ENCODE data around the gene RIN3. TPM values are rescaled to one million over a fixed set of nuclear protein-coding genes. Genes with fewer than 3 reads are reported as not detected.

The RIN3 gene
- total RNA-seq, 1 experiment from 2014 or later = 1.7 TPM

DNA sequence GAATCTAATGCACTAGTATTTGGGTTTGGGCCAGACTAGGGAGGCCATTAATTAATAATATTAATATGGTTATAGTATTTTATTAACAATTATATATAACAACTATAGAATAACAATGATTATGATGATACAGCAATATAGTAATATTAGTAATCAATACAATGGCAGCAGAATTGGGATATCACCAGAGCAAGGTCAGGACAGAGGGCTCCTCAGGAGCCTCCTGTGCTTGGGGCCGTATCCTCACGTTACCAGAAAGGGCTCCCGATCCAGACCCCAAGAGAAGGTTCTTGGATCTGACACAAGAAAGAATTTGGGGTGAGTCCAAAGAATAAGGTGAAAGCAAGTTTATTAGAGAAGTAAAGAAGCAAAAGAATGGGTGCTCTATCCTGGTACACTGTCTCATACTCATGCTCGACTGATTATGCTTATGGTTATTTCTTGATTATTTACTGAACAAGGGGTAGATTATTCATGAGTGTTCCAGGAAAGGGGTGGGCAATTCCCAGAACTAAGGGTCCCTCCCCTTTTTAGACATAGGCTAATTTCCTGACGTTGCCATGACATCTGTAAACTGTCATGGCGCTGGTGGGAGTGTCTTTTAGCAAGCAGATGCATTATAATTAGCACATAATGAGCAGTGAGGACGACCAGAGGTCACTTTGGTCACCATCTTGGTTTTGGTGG lies 61.6 kb downstream of the RIN3 start:
- DNase-seq (ENCODE audit: low spot score) = no peak

DNA sequence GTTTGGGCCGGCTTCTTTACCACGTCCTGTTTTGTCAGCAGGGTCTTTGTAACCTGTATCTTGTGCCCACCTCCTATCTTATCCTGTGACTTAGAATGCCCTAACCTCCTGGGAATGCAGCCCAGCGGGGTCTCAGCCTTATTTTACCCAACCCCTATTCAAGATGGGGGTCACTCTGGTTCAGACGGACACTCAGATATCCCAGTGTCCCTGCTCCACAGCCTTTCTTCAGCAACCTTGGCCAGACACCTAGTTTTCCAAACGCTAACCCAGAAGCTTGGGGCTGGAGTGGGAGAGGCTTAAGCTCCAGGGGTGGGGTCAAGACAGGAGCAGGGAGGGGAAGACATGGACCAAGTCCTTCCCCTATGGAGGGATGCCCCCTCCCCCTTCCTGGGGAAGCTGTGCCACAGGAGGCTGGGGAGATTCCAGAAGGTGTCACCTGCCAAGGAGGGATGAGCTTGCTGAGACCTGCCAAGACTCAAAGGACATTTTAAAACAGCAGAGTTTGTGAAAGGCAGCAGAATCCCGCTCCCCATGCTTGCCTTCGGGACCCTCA lies 62.2 kb downstream of the RIN3 start:
- DNase-seq (ENCODE audit: low spot score) = no peak

DNA sequence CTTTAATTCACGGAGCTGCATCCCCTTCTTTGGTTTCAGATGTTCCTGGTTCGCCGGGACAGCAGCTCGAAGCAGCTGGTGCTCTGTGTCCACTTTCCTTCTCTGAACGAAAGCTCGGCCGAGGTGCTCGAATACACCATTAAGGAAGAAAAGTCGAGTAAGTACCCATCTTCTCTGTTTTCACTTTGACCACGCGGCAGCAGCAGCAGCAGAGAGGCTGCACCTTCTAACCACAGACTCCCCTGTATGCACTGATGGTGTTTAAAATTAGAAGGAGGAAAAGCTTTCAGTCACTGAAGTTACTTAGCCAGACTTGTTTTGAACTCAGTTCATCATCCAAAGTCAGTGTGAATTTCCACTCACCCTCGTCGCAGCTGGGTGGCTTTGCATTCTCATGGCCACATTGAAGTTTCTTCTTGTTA lies 63.8 kb downstream of the RIN3 start:
- no peak for DNase-seq (ENCODE audit: low spot score)

DNA sequence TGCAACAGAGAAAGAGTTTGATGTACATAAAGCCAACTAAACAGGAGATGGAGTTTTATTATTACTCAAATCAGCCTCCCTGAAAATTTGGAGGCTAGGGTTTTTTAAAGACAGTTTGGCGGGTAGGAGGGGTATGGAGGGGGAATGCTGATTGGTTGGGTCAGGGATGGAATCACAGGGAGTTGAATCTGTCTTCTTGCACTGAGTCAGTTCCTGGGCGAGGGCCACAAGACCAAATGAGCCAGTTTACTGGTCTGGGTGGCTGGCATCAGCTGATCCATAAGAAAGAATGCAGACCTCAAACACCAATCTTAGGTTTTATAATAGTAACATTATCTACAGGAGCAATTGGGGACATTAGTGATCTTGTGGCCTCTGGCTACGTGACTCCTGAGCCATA lies 64.9 kb downstream of the RIN3 start:
- DNase-seq (ENCODE audit: low spot score) = no peak

DNA sequence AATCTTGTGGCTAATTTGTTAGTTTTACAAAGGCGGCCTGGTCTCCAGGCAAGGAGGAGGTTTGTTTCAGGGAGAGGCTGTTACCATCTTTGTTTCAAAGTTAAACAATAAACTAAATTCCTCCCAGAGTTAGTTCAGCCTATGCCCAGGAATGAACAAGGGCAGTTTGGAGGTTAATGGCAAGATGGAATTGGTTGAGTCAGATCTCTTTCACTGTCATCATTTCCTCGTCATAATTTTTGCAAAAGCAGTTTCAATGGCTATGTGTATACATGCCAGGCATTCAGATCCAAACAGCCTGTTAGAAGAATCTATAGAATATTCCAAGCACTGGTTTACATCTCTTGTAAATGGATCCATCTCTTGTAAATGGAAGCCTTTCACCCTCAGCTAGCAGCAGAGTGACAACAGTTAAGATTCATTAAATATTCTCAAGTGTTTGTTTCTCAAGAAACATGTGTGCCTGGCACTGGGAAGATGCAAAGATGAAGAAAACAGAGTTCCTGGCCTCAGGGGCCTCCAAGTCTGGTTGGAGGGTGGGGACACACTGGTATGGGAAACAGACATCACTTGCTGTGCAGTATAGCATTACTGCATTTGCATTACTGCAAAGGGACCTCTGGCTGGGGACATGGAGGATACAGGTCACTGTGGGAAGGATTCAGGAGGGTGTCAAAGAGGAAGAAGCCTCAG lies 65.8 kb downstream of the RIN3 start:
- DNase-seq (ENCODE audit: low spot score) = no peak

DNA sequence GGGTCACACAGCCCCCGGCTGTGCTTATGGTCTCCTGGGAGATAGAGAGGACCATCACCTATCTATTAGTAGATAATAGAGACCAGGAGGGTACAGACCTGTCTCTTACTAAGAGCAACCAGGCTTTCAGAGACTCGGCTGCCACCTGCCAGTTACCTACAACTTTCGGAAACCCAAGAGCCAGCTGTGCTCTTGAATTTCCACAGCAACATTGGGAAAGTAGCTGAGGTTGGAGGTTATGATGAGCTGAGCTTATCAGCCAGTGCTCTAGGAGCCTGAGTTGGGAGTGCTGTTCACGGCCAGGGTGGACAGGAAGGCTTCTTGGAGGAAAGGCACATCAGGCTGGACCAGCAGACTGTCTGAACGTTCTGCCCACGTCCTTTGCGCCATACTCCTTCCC lies 67.6 kb downstream of the RIN3 start:
- no peak for DNase-seq (ENCODE audit: low spot score)

DNA sequence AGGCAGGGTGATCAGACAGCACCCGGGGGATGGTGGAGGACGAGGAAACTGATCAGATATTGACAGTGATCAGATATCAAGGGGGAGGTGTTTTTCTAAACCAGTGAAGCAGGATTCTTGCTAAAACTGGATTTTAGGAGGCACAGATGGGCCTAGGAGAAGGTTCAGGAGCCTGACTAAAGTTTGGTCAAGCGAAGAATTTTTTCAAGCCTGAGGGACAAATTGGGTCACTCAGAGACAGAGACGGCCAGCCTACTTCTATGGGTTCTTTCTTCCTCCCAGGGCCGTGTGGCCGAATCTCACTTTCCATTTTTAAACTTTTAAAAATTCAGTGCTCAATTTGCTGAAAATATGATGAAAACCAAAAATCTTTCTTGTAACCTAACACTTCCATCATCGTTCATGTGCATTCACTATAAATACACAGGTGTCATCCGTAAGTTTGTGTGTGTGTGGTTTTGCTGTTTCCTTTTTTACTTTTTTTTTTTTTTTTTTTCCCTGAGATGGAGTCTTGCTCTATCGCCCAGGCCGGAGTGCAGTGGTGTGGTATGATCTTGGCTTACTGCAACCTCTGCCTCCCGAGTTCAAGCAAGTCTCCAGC lies 68.5 kb downstream of the RIN3 start:
- DNase-seq (ENCODE audit: low spot score) = no peak

DNA sequence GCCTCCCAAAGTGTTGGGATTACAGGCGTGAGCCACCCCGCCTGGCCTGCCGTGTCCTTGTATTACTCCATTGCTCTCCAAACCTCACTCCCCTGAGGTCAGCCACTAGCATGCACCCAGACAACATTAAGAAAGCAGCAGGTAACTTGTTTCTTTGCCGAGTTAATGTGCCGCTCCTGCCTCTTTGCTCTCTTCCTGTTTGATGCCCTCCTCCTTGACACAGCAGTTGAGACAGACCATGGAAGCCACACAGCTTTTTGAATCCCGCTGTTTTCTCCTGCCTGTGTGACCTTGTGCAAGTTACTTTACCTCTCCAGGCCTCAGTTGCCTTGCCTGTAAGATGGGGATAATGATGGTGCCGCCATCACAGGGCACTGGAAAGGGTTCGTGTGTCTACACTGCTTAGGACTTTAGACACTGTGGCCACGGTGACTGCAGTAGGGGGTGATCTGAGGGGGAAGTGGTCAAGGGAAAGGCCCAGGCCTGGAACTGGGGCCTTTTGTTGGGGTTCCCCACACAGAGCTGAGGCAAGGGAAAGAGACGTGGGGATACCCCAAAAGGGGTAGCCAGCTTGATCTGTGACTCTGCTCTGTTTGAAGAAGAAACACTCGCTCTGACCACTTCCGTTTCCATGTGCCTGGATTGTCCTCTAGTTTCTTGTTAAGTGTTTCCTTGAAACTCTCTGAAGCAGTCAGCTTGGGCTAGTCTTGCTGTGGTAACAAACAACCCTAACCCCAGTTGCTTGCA lies 69.3 kb downstream of the RIN3 start:
- DNase-seq (ENCODE audit: low spot score) = no peak

DNA sequence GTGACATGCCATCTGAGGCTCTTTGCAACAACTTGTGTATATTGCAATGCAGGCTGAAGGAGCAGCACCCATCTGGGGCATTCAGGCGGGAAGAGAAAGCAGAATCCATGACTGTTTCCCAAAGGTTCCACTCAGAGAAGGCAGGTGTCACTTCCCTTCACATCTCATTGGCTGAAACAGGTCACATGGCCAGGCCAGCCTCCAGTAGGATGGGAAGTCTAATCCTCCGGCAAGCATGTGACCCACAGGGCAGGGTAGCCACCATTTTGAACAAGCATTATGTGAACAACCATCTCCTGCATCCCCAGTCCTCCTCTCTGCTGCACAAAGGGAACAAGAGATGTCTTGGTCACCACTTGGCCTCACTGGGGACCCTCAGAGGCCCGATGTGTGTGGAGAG lies 70.6 kb downstream of the RIN3 start:
- DNase-seq (ENCODE audit: low spot score) = no peak

DNA sequence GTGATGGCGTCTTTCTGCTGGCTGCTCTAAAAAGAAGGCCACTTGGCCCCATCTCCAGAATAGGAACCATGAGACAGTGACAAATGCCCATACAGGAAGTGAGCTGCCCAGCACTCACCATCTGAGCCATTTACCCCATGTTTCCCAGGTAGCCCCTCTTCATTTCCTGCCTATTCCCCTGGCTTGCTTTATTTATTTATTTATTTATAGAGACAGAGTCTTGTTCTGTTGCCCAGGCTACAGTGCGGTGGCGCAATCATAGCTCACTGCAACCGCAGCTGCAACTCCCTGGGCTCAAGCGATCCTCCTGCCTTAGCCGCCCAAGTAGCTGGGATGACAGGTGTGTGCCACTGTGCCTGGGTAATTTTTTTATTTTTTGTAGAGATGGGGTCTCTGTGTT lies 71.2 kb downstream of the RIN3 start:
- no peak for DNase-seq (ENCODE audit: low spot score)

DNA sequence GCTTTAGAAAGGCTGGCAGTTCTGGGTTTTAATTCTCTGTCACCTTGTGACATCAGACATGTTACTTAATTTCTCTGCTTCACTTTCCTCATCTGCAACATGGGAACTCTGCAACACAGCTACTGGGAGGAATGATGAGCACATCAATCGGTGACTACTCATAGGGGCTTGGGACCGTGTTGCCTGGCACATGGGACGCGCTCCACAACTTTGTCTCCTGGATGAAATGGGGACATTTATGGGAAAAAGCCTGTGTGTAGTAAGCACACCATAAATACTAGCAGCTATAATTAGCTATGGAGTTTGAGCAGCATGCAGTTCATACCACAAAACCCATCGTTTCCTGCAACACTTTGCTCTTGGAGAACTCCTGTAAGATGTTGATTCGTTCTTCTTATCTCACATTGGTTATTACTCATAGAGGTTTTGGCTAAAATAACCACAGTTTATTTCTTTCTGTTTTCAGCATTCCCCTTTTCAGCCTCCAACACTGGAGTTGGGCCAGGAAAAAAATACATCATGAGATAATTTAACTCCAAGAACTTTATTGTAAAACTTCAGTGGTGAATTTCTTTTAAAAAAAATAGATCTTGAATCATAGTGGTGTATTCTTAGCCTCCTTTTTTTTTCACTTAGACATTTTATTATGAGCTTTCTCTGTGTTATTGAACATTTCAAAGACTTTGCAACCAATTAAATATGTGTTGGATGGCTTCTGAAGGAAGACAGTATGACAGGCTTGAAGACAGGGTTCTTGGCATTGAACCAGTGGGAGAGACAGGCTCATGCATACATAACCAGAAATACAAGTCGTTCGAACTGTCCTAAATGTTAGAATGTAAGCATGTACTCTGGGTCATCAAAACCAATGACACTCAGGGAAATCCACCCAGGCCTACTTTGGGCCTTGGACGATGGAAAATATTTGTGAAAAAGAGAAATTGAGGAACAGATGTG lies 72.7 kb downstream of the RIN3 start:
- peak; percentile 99 for DNase-seq (ENCODE audit: low spot score)

DNA sequence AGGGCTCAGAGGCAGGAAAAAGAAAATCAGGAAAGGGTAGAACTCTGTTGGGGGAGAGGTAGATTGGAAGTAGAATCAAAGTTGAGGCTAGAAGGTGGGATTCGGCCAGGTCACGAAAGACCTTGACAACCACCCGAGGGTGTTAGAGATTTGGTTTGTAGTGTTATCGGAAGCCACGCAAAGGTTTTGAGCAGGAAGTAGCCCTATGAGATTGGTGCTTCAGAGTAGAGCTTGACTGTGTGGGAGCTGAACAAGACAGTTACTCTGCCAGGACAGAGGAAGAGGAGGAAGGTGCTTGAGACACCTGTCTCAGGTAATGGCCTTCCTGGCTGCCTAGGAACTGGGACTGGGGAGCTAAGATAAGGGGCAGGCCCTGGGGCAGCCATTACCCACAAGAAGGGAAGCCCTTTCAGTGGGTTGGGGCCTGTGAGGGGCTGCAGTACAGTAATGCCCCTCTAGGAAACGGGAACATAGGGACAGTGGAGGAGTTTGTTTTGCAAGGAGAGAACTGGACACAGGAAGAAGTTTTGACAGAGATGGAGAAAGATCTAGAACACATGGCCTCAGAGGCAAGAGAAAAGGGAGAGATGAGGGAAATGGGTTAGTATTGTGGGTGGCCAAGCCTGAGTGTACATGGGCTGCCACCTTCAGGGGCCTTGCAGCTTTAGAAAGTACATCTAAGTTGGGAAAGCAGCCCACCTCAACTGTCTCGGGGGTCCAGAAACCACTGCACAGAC lies 73.5 kb downstream of the RIN3 start:
- DNase-seq (ENCODE audit: low spot score) = no peak

DNA sequence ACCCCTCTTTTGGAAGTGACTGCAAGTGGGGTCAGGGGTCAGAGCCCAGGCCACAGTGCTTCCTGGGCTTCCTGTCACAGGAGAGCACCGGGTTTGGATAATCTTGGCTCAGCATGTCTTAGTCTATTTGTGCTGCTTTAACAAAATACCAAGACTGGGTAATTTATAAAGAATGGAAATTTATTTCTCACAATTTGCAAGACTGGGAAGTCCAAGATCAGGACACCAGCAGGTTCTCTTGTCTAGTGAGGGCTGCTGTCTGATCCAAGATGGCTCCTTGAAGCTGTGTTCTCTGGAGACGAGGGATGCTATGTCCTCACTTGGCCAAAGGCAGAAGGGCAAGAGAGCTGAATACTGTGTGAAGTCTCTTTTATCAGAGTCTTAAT lies 74.1 kb downstream of the RIN3 start:
- no peak for DNase-seq (ENCODE audit: low spot score)

DNA sequence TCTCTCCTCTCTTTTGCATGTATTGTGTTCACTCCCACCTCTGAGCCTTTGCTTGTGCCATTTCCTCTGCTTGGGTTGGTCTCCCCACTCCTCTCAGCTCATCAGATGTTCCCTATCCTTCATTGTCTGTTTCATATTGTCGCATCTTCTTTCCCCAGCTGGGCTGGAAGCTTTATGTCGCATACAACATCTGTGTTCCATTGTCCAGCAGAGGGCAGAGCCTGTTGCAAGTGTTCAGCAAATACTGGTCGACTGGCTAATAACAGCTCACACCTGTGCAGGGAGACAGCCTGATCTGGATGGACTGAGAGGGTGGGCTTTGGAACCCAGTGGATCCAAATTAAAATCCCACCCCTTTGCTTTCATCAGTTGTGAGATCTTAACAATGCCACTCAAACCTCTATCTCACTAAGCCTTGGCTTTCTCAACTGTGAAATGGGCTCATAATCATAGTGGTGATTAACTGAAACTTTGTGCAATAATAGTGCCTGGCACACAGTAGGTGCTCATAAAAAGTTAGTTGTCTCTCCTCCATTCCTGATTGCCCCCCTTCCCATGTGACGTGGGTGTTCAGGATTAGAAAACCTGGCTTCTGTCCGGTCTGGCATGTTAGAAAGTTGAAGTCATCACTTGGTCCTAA lies 75.8 kb downstream of the RIN3 start:
- DNase-seq (ENCODE audit: low spot score) = peak; percentile 23

DNA sequence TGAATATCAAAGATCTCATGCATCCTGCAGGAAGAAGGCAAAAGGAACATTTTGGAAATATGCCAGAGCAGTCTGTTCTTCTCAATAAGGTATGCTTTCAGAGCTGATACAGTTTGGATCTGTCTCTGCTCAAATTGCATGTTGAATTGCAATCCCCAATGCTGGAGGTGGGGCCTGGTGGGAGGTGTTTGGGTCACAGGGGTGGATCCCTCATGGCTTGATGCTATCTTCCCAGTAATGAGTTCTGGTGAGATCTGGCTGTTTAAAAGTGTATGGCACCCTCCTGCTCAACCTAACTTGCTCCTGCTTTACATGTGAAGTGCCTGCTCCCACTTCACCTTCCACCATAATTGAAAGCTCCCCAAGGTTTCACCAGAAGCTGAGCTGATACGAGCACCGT lies 76.6 kb downstream of the RIN3 start:
- no peak for DNase-seq (ENCODE audit: low spot score)

DNA sequence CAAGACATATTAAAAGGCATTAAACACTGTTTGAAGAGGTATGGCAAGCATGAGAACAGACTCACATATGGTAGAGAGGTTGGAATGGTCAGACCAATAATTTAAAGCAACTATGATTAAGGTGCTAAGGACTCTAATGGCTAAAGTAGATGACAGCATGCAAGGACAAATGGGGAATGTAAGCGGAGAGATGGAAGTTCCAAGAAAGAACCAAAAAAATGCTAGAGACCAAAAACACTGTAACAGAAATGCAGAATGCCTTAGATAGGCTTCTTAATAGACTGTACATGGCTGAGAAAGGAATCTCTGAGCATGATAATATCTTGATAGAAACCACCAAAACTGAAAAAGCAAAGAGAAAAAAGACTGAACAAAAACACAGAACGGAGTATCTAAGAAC lies 77.4 kb downstream of the RIN3 start:
- no peak for DNase-seq (ENCODE audit: low spot score)

DNA sequence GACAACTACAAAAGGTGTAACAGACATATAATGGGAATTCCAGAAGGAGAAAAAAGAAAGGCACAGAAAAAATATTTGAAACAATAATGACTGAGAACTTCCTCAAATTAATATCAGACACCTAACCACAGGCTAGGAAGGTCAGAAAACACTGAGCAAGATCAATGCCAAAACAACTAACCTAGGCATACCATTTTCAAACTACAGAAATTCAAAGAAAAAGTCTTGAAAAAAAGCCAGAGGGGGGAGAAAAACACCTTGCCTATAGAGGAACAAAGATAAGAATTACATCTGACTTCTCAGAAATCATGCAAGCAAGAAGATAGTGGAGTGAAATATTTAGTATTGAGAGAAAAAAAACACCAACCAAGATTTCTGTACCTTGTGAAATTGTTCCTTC lies 77.8 kb downstream of the RIN3 start:
- no peak for DNase-seq (ENCODE audit: low spot score)

DNA sequence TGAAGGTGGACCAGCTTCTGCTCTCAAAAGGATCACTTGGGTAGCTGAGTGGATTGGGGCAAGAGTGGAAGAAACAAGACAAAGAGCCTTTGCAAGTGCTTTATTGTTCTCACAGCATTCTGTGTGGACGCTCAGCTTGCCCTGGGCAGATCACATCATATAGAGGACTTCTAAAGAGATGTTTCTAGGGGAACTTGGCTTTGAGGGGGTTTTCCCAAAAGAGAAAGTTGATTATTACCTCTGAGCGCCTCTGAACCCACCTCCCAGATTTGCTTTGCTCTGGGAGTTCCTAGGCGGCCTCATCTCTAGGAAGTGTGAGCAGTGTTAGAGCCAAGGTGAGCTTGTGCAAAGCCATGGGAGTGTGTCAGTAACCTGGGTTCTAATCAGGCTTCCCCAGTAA lies 81.7 kb downstream of the RIN3 start:
- DNase-seq (ENCODE audit: low spot score) = no peak

DNA sequence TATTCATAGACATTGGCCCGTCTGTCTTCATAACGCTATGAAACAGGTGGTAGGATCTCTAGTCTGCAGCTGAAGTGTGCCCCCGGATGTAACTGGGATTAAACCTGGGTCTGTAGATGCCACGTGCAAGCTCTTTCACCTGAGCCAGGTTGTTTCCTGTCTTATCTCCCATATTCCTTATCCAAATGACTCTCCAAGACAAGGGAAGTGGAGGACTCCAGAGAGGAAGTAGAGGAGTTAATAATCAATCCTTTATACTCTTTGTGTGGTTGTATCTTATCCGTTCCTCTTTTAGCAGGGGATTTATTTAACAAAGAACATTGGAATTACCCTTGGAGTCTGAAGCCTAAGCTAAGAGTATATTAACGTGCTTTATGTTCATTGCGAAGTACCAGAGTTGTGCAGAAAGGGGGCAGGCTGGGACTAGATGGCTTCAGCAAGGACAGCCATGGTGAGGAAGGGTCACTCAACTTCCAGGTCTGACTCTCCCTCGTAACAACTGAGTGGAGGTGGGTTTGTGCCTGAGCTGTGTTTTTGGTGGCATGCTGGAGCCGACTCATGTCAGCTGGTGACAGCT lies 82.8 kb downstream of the RIN3 start:
- DNase-seq (ENCODE audit: low spot score) = no peak
